ENCODE data around the gene OGDH.

Gene OGDH

GRCh38 chr7:44618753-44619152, 12.3 kb downstream of the OGDH start:
- H3K4me3 ChIP-seq (ENCODE audit: low read length) = no peak overlapping the region
- no peak for TF ChIP-seq ZNF274 (IDR thresholded peaks at IDR 0.05; ENCODE audit: low read depth, low read length)

GRCh38 chr7:44621034-44621749, 14.8 kb downstream of the OGDH start:
- no peak overlapping the region for H3K4me3 ChIP-seq (ENCODE audit: low read length)
- no peak for TF ChIP-seq ZNF274 (IDR thresholded peaks at IDR 0.05; ENCODE audit: low read depth, low read length)

- no peak for TF ChIP-seq ZNF274 (IDR thresholded peaks at IDR 0.05; ENCODE audit: low read depth, low read length)
- no peak overlapping the region for H3K4me3 ChIP-seq (ENCODE audit: low read length)
Measured at GRCh38 chr7:44621750-44622103, 15.3 kb downstream of the OGDH start.

GRCh38 chr7:44622342-44623151, 16.1 kb downstream of the OGDH start:
- no peak for TF ChIP-seq ZNF274 (IDR thresholded peaks at IDR 0.05; ENCODE audit: low read depth, low read length)
- peak overlapping the region; percentile 13; the same call in 1 of the 2 replicates for H3K4me3 ChIP-seq (ENCODE audit: low read length)

- no peak for TF ChIP-seq ZNF274 (IDR thresholded peaks at IDR 0.05; ENCODE audit: low read depth, low read length)
- H3K4me3 ChIP-seq (ENCODE audit: low read length) = no peak overlapping the region
Measured at GRCh38 chr7:44624318-44624717, 17.9 kb downstream of the OGDH start.

GRCh38 chr7:44625526-44626471, 19.4 kb downstream of the OGDH start:
- no peak for TF ChIP-seq ZNF274 (IDR thresholded peaks at IDR 0.05; ENCODE audit: low read depth, low read length)
- no peak overlapping the region for H3K4me3 ChIP-seq (ENCODE audit: low read length)

- no peak overlapping the region for H3K4me3 ChIP-seq (ENCODE audit: low read length)
- no peak for TF ChIP-seq ZNF274 (IDR thresholded peaks at IDR 0.05; ENCODE audit: low read depth, low read length)
Measured at GRCh38 chr7:44626620-44627019, 20.2 kb downstream of the OGDH start.

- TF ChIP-seq ZNF274 (IDR thresholded peaks at IDR 0.05; ENCODE audit: low read depth, low read length) = no peak
- H3K4me3 ChIP-seq (ENCODE audit: low read length) = no peak overlapping the region; the same call in 1 of the 2 replicates
Measured at GRCh38 chr7:44629829-44630522, 23.5 kb downstream of the OGDH start.

- H3K4me3 ChIP-seq (ENCODE audit: low read length) = no peak overlapping the region
- no peak for TF ChIP-seq ZNF274 (IDR thresholded peaks at IDR 0.05; ENCODE audit: low read depth, low read length)
Measured at GRCh38 chr7:44630792-44631457, 24.5 kb downstream of the OGDH start.

GRCh38 chr7:44631458-44632115, 25.2 kb downstream of the OGDH start:
- no peak for TF ChIP-seq ZNF274 (IDR thresholded peaks at IDR 0.05; ENCODE audit: low read depth, low read length)

GRCh38 chr7:44632196-44632595, 25.8 kb downstream of the OGDH start:
- no peak for TF ChIP-seq ZNF274 (IDR thresholded peaks at IDR 0.05; ENCODE audit: low read depth, low read length)
- no peak overlapping the region for H3K4me3 ChIP-seq (ENCODE audit: low read length)

More at GRCh38 chr7:44631458-44632115, 25.2 kb downstream of the OGDH start:
- no peak overlapping the region for H3K4me3 ChIP-seq (ENCODE audit: low read length)
